H9 (cell line): ENCODE results near the gene GOLT1A. TPM values are rescaled to one million over a fixed set of nuclear protein-coding genes. Genes with fewer than 3 reads are reported as not detected.

Source experiments
- DNase-seq: peaks from one replicate; pipeline ENCODE4 v3.0.0-alpha.2; 2017
- H2AFZ ChIP-seq: one replicate; pipeline ENCODE4 v1.6.1; 2013; ENCODE audit warnings: mild to moderate bottlenecking, low read length, control low read depth, moderate library complexity
- H2AK5ac ChIP-seq: 2 replicates; pipeline ENCODE4 v1.6.1; 2013; ENCODE audit warnings: low read length, control low read depth, mixed read lengths; ENCODE audit not compliant: insufficient read length
- H2BK120ac ChIP-seq: one replicate; pipeline ENCODE4 v1.6.1; 2013; ENCODE audit warnings: low read depth, mild to moderate bottlenecking, low read length, control low read depth, inconsistent platforms; ENCODE audit not compliant: poor library complexity, severe bottlenecking
- H2BK12ac ChIP-seq: 2 replicates; pipeline ENCODE4 v1.6.1; 2013; ENCODE audit warnings: low read length, control low read depth, mixed read lengths, low read depth; ENCODE audit not compliant: insufficient read length
- H2BK15ac ChIP-seq: 2 replicates; pipeline ENCODE4 v1.6.1; 2013; ENCODE audit warnings: low read depth, low read length, control low read depth
- H2BK20ac ChIP-seq: one replicate; pipeline ENCODE4 v1.6.1; 2013; ENCODE audit warnings: low read depth, mild to moderate bottlenecking, low read length, control low read depth, inconsistent platforms; ENCODE audit not compliant: poor library complexity, severe bottlenecking
- H2BK5ac ChIP-seq: 2 replicates; pipeline ENCODE4 v1.6.1; 2013; ENCODE audit warnings: low read length, control low read depth, mixed read lengths; ENCODE audit not compliant: insufficient read length
- H3K14ac ChIP-seq: 2 replicates; pipeline ENCODE4 v1.6.1; 2013; ENCODE audit warnings: low read length, control low read depth; ENCODE audit not compliant: insufficient read depth
- H3K18ac ChIP-seq: 2 replicates; pipeline ENCODE4 v1.6.1; 2013; ENCODE audit warnings: low read depth, mild to moderate bottlenecking, mixed read lengths, low read length, control low read depth; ENCODE audit not compliant: insufficient read length
- H3K23ac ChIP-seq: 2 replicates; pipeline ENCODE4 v1.6.1; 2013; ENCODE audit warnings: low read length, control low read depth, mixed read lengths, low read depth; ENCODE audit not compliant: insufficient read length
- H3K23me2 ChIP-seq: 2 replicates; pipeline ENCODE4 v1.6.1; 2013; ENCODE audit warnings: low read depth, mild to moderate bottlenecking, mixed read lengths, low read length, control low read depth; ENCODE audit not compliant: insufficient read length, poor library complexity, severe bottlenecking
- H3K27ac ChIP-seq: 2 replicates; pipeline ENCODE4 v1.5.1; 2013; ENCODE audit warnings: low read length, control low read depth, mixed read lengths, low read depth; ENCODE audit not compliant: insufficient read length
- H3K27me3 ChIP-seq: 2 replicates; pipeline ENCODE4 v1.6.1; 2013; ENCODE audit warnings: low read length, control low read depth, inconsistent platforms; ENCODE audit not compliant: insufficient read depth
- H3K4ac ChIP-seq: 2 replicates; pipeline ENCODE4 v1.6.1; 2013; ENCODE audit warnings: low read depth, mild to moderate bottlenecking, control low read depth, inconsistent platforms, low read length, moderate library complexity
- H3K4me1 ChIP-seq: 2 replicates; pipeline ENCODE4 v1.6.1; 2013; ENCODE audit warnings: low read length, control low read depth, inconsistent platforms; ENCODE audit not compliant: insufficient read depth
- H3K4me2 ChIP-seq: 2 replicates; pipeline ENCODE4 v1.6.1; 2013; ENCODE audit warnings: low read length, control low read depth, mixed read lengths; ENCODE audit not compliant: insufficient read length, insufficient read depth
- H3K56ac ChIP-seq: 2 replicates; pipeline ENCODE4 v1.6.1; 2013; ENCODE audit warnings: low read depth, mild to moderate bottlenecking, mixed read lengths, low read length, control low read depth; ENCODE audit not compliant: insufficient read length
- H3K79me1 ChIP-seq: 2 replicates; pipeline ENCODE4 v1.6.1; 2013; ENCODE audit warnings: low read depth, mild to moderate bottlenecking, moderate library complexity, low read length, control low read depth, inconsistent platforms; ENCODE audit not compliant: insufficient read depth, poor library complexity, severe bottlenecking
- H3K79me2 ChIP-seq: 2 replicates; pipeline ENCODE4 v1.6.1; 2013; ENCODE audit warnings: low read length, control low read depth, inconsistent platforms; ENCODE audit not compliant: insufficient read depth
- H3K9ac ChIP-seq: 2 replicates; pipeline ENCODE4 v1.6.1; 2013; ENCODE audit warnings: low read length, control low read depth, mixed read lengths; ENCODE audit not compliant: insufficient read length; ENCODE audit errors: extremely low read depth
- H3K9me3 ChIP-seq: one replicate; pipeline ENCODE4 v1.6.1; 2013; ENCODE audit warnings: low read depth, low read length, inconsistent platforms; ENCODE audit not compliant: control insufficient read depth
- H3T11ph ChIP-seq: one replicate; pipeline ENCODE4 v1.6.1; 2013; ENCODE audit warnings: mild to moderate bottlenecking, low read length, control low read depth, inconsistent platforms
- H4K20me1 ChIP-seq: one replicate; pipeline ENCODE4 v1.6.1; 2013; ENCODE audit not compliant: control insufficient read depth, insufficient read length, insufficient read depth
- H4K5ac ChIP-seq: 2 replicates; pipeline ENCODE4 v1.6.1; 2013; ENCODE audit warnings: low read depth, mild to moderate bottlenecking, mixed read lengths, low read length, control low read depth; ENCODE audit not compliant: insufficient read length
- H4K8ac ChIP-seq: replicated peaks from 2 replicates; pipeline ENCODE4 v1.6.1; 2013; ENCODE audit warnings: low read length, control low read depth, mixed read lengths, low read depth; ENCODE audit not compliant: insufficient read length
- H4K91ac ChIP-seq: 2 replicates; pipeline ENCODE4 v1.6.1; 2013; ENCODE audit warnings: low read depth, mild to moderate bottlenecking, moderate library complexity, mixed read lengths, low read length, control low read depth; ENCODE audit not compliant: insufficient read length
- H3K27ac Mint-ChIP-seq, 3 experiments: 2 replicates in 2 of 3; 3 replicates in 1 of 3; pipeline ENCODE4 v1.8.0; 2020 to 2021; ENCODE audit warnings: mixed read lengths in 3 of 3, mild to moderate bottlenecking in 1 of 3, moderate library complexity in 1 of 3
- H3K27me3 Mint-ChIP-seq: 2 replicates; pipeline ENCODE4 v1.8.0; 2021; ENCODE audit warnings: low read depth, mild to moderate bottlenecking, moderate library complexity, mixed read lengths
- H3K36me3 Mint-ChIP-seq, 3 experiments: 2 replicates in 2 of 3; 3 replicates in 1 of 3; pipeline ENCODE4 v1.8.0; 2020 to 2021; ENCODE audit warnings: low read depth in 3 of 3, mixed read lengths in 3 of 3; ENCODE audit not compliant: insufficient read depth in 1 of 3
- H3K4me1 Mint-ChIP-seq, 2 experiments: 2 replicates each; pipeline ENCODE4 v1.8.0; 2020; ENCODE audit warnings: mixed read lengths in 2 of 2
- H3K4me3 Mint-ChIP-seq, 2 experiments: 2 replicates in 1 of 2; 3 replicates in 1 of 2; pipeline ENCODE4 v1.8.0; 2020 to 2021; ENCODE audit warnings: mild to moderate bottlenecking in 2 of 2, mixed read lengths in 2 of 2, moderate library complexity in 1 of 2
- H3K9me3 Mint-ChIP-seq, 2 experiments: 2 replicates in 1 of 2; 3 replicates in 1 of 2; pipeline ENCODE4 v1.8.0; 2020; ENCODE audit warnings: mild to moderate bottlenecking in 2 of 2, mixed read lengths in 2 of 2, moderate library complexity in 1 of 2
- WGBS: extraction: QIAGEN DNeasy Blood & Tissue Kit; methylation state at CpG from one replicate; pipeline ENCODE4 v1.1.7; 2013; ENCODE audit warnings: missing lambda C conversion rate, low lambda C conversion rate, mixed read lengths; ENCODE audit not compliant: insufficient read length; ENCODE audit errors: extremely low coverage; 5-methylcytosine and 5-hydroxymethylcytosine counted together
- total RNA-seq: library from RNA; stranded (reverse); gene quantifications from 2 replicates; pipeline ENCODE4 v1.2.1, GENCODE V29; 2021
- TF ChIP-seq, protein P1 (sequence below): fragments of 200-600 bp; sonication (generic); conservative IDR thresholded peaks from 3 replicates; pipeline ENCODE4 v1.8.0; 2021; ENCODE audit warnings: antibody characterized with exemption, mild to moderate bottlenecking

The GOLT1A gene
- total RNA-seq, 1 experiment from 2014 or later = 4.2 TPM

- Mint-ChIP-seq H3K4me1 (peaks cover 8 to 9% of the 10 kb centered on the region in 2 experiments), H3K4me3 (no peak overlapping the region), H3K36me3 (no peaks in the 10 kb centered on the region), H3K27me3 (peaks cover 58% of the 10 kb centered on the region), H3K9me3 (no peaks in the 10 kb centered on the region), H3K27ac (no peak overlapping the region)
- H3K18ac ChIP-seq = no peak overlapping the region
- H3K79me2 ChIP-seq = no peaks in the 10 kb centered on the region
- no peak overlapping the region for H3K4me2 ChIP-seq
- WGBS = no CpG with 5 or more reads among the region's 10 CpGs
- no peak overlapping the region for H4K91ac ChIP-seq
- H3K56ac ChIP-seq = no peak overlapping the region
- H3K79me1 ChIP-seq = no peaks in the 10 kb centered on the region
- no peaks in the 10 kb centered on the region for H3K9me3 ChIP-seq
- TF ChIP-seq, protein P1, sequence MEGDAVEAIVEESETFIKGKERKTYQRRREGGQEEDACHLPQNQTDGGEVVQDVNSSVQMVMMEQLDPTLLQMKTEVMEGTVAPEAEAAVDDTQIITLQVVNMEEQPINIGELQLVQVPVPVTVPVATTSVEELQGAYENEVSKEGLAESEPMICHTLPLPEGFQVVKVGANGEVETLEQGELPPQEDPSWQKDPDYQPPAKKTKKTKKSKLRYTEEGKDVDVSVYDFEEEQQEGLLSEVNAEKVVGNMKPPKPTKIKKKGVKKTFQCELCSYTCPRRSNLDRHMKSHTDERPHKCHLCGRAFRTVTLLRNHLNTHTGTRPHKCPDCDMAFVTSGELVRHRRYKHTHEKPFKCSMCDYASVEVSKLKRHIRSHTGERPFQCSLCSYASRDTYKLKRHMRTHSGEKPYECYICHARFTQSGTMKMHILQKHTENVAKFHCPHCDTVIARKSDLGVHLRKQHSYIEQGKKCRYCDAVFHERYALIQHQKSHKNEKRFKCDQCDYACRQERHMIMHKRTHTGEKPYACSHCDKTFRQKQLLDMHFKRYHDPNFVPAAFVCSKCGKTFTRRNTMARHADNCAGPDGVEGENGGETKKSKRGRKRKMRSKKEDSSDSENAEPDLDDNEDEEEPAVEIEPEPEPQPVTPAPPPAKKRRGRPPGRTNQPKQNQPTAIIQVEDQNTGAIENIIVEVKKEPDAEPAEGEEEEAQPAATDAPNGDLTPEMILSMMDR = no peak
- no peak overlapping the region for H3K14ac ChIP-seq
- H3K23me2 ChIP-seq = no peaks in the 10 kb centered on the region
- H2BK15ac ChIP-seq = no peak overlapping the region
- H2BK120ac ChIP-seq = no peak overlapping the region
- H3K9ac ChIP-seq = no peak overlapping the region
- no peaks in the 10 kb centered on the region for H3K4me1 ChIP-seq
- H2BK5ac ChIP-seq = no peak overlapping the region
- no peak for DNase-seq
- H2BK20ac ChIP-seq = no peak overlapping the region
- no peak overlapping the region for H2AFZ ChIP-seq
- H3K23ac ChIP-seq = no peak overlapping the region
- no peak overlapping the region for H2AK5ac ChIP-seq
- no peak overlapping the region for H3K27ac ChIP-seq
- H4K5ac ChIP-seq = no peak overlapping the region
- no peak overlapping the region for H3K4ac ChIP-seq
- no peak overlapping the region for H3T11ph ChIP-seq
- H4K8ac ChIP-seq = no peak overlapping the region
- no peak overlapping the region for H2BK12ac ChIP-seq
- H4K20me1 ChIP-seq = no peaks in the 10 kb centered on the region
- H3K27me3 ChIP-seq = peaks cover 2% of the 10 kb centered on the region; the same call in 1 of the 2 replicates
These were observed 27.2 kb downstream of the GOLT1A start for GRCh38 chr1:204186597-204186996.
